H9 (cell line): Measurements from ENCODE around the gene ANKDD1B. TPM values are rescaled to one million over a fixed set of nuclear protein-coding genes. Genes with fewer than 3 reads are reported as not detected.
A peak's percentile ranks its signal among the peaks of the same experiment; 100 is the strongest.

Experiments used
- DNase-seq: peaks from one replicate; pipeline ENCODE4 v3.0.0-alpha.2; 2017
- H2AFZ ChIP-seq: one replicate; pipeline ENCODE4 v1.6.1; 2013; ENCODE audit warnings: mild to moderate bottlenecking, low read length, control low read depth, moderate library complexity
- H2AK5ac ChIP-seq: 2 replicates; pipeline ENCODE4 v1.6.1; 2013; ENCODE audit warnings: low read length, control low read depth, mixed read lengths; ENCODE audit not compliant: insufficient read length
- H2BK120ac ChIP-seq: one replicate; pipeline ENCODE4 v1.6.1; 2013; ENCODE audit warnings: low read depth, mild to moderate bottlenecking, low read length, control low read depth, inconsistent platforms; ENCODE audit not compliant: poor library complexity, severe bottlenecking
- H2BK12ac ChIP-seq: 2 replicates; pipeline ENCODE4 v1.6.1; 2013; ENCODE audit warnings: low read length, control low read depth, mixed read lengths, low read depth; ENCODE audit not compliant: insufficient read length
- H2BK15ac ChIP-seq: 2 replicates; pipeline ENCODE4 v1.6.1; 2013; ENCODE audit warnings: low read depth, low read length, control low read depth
- H2BK20ac ChIP-seq: one replicate; pipeline ENCODE4 v1.6.1; 2013; ENCODE audit warnings: low read depth, mild to moderate bottlenecking, low read length, control low read depth, inconsistent platforms; ENCODE audit not compliant: poor library complexity, severe bottlenecking
- H2BK5ac ChIP-seq: 2 replicates; pipeline ENCODE4 v1.6.1; 2013; ENCODE audit warnings: low read length, control low read depth, mixed read lengths; ENCODE audit not compliant: insufficient read length
- H3K14ac ChIP-seq: 2 replicates; pipeline ENCODE4 v1.6.1; 2013; ENCODE audit warnings: low read length, control low read depth; ENCODE audit not compliant: insufficient read depth
- H3K18ac ChIP-seq: 2 replicates; pipeline ENCODE4 v1.6.1; 2013; ENCODE audit warnings: low read depth, mild to moderate bottlenecking, mixed read lengths, low read length, control low read depth; ENCODE audit not compliant: insufficient read length
- H3K23ac ChIP-seq: 2 replicates; pipeline ENCODE4 v1.6.1; 2013; ENCODE audit warnings: low read length, control low read depth, mixed read lengths, low read depth; ENCODE audit not compliant: insufficient read length
- H3K23me2 ChIP-seq: 2 replicates; pipeline ENCODE4 v1.6.1; 2013; ENCODE audit warnings: low read depth, mild to moderate bottlenecking, mixed read lengths, low read length, control low read depth; ENCODE audit not compliant: insufficient read length, poor library complexity, severe bottlenecking
- H3K27ac ChIP-seq: 2 replicates; pipeline ENCODE4 v1.5.1; 2013; ENCODE audit warnings: low read length, control low read depth, mixed read lengths, low read depth; ENCODE audit not compliant: insufficient read length
- H3K27me3 ChIP-seq: 2 replicates; pipeline ENCODE4 v1.6.1; 2013; ENCODE audit warnings: low read length, control low read depth, inconsistent platforms; ENCODE audit not compliant: insufficient read depth
- H3K4ac ChIP-seq: 2 replicates; pipeline ENCODE4 v1.6.1; 2013; ENCODE audit warnings: low read depth, mild to moderate bottlenecking, control low read depth, inconsistent platforms, low read length, moderate library complexity
- H3K4me1 ChIP-seq: 2 replicates; pipeline ENCODE4 v1.6.1; 2013; ENCODE audit warnings: low read length, control low read depth, inconsistent platforms; ENCODE audit not compliant: insufficient read depth
- H3K4me2 ChIP-seq: 2 replicates; pipeline ENCODE4 v1.6.1; 2013; ENCODE audit warnings: low read length, control low read depth, mixed read lengths; ENCODE audit not compliant: insufficient read length, insufficient read depth
- H3K56ac ChIP-seq: 2 replicates; pipeline ENCODE4 v1.6.1; 2013; ENCODE audit warnings: low read depth, mild to moderate bottlenecking, mixed read lengths, low read length, control low read depth; ENCODE audit not compliant: insufficient read length
- H3K79me1 ChIP-seq: 2 replicates; pipeline ENCODE4 v1.6.1; 2013; ENCODE audit warnings: low read depth, mild to moderate bottlenecking, moderate library complexity, low read length, control low read depth, inconsistent platforms; ENCODE audit not compliant: insufficient read depth, poor library complexity, severe bottlenecking
- H3K79me2 ChIP-seq: 2 replicates; pipeline ENCODE4 v1.6.1; 2013; ENCODE audit warnings: low read length, control low read depth, inconsistent platforms; ENCODE audit not compliant: insufficient read depth
- H3K9ac ChIP-seq: 2 replicates; pipeline ENCODE4 v1.6.1; 2013; ENCODE audit warnings: low read length, control low read depth, mixed read lengths; ENCODE audit not compliant: insufficient read length; ENCODE audit errors: extremely low read depth
- H3K9me3 ChIP-seq: one replicate; pipeline ENCODE4 v1.6.1; 2013; ENCODE audit warnings: low read depth, low read length, inconsistent platforms; ENCODE audit not compliant: control insufficient read depth
- H3T11ph ChIP-seq: one replicate; pipeline ENCODE4 v1.6.1; 2013; ENCODE audit warnings: mild to moderate bottlenecking, low read length, control low read depth, inconsistent platforms
- H4K20me1 ChIP-seq: one replicate; pipeline ENCODE4 v1.6.1; 2013; ENCODE audit not compliant: control insufficient read depth, insufficient read length, insufficient read depth
- H4K5ac ChIP-seq: 2 replicates; pipeline ENCODE4 v1.6.1; 2013; ENCODE audit warnings: low read depth, mild to moderate bottlenecking, mixed read lengths, low read length, control low read depth; ENCODE audit not compliant: insufficient read length
- H4K8ac ChIP-seq: replicated peaks from 2 replicates; pipeline ENCODE4 v1.6.1; 2013; ENCODE audit warnings: low read length, control low read depth, mixed read lengths, low read depth; ENCODE audit not compliant: insufficient read length
- H4K91ac ChIP-seq: 2 replicates; pipeline ENCODE4 v1.6.1; 2013; ENCODE audit warnings: low read depth, mild to moderate bottlenecking, moderate library complexity, mixed read lengths, low read length, control low read depth; ENCODE audit not compliant: insufficient read length
- H3K27ac Mint-ChIP-seq, 3 experiments: 2 replicates in 2 of 3; 3 replicates in 1 of 3; pipeline ENCODE4 v1.8.0; 2020 to 2021; ENCODE audit warnings: mixed read lengths in 3 of 3, mild to moderate bottlenecking in 1 of 3, moderate library complexity in 1 of 3
- H3K27me3 Mint-ChIP-seq: 2 replicates; pipeline ENCODE4 v1.8.0; 2021; ENCODE audit warnings: low read depth, mild to moderate bottlenecking, moderate library complexity, mixed read lengths
- H3K36me3 Mint-ChIP-seq, 3 experiments: 2 replicates in 2 of 3; 3 replicates in 1 of 3; pipeline ENCODE4 v1.8.0; 2020 to 2021; ENCODE audit warnings: low read depth in 3 of 3, mixed read lengths in 3 of 3; ENCODE audit not compliant: insufficient read depth in 1 of 3
- H3K4me1 Mint-ChIP-seq, 2 experiments: 2 replicates each; pipeline ENCODE4 v1.8.0; 2020; ENCODE audit warnings: mixed read lengths in 2 of 2
- H3K4me3 Mint-ChIP-seq, 2 experiments: 2 replicates in 1 of 2; 3 replicates in 1 of 2; pipeline ENCODE4 v1.8.0; 2020 to 2021; ENCODE audit warnings: mild to moderate bottlenecking in 2 of 2, mixed read lengths in 2 of 2, moderate library complexity in 1 of 2
- H3K9me3 Mint-ChIP-seq, 2 experiments: 2 replicates in 1 of 2; 3 replicates in 1 of 2; pipeline ENCODE4 v1.8.0; 2020; ENCODE audit warnings: mild to moderate bottlenecking in 2 of 2, mixed read lengths in 2 of 2, moderate library complexity in 1 of 2
- CTCF ChIP-seq: fragments of 200-600 bp; sonication (generic); conservative IDR thresholded peaks from 3 replicates; pipeline ENCODE4 v1.8.0; 2021; ENCODE audit warnings: antibody characterized with exemption, mild to moderate bottlenecking
- WGBS: extraction: QIAGEN DNeasy Blood & Tissue Kit; methylation state at CpG from one replicate; pipeline ENCODE4 v1.1.7; 2013; ENCODE audit warnings: missing lambda C conversion rate, low lambda C conversion rate, mixed read lengths; ENCODE audit not compliant: insufficient read length; ENCODE audit errors: extremely low coverage; 5-methylcytosine and 5-hydroxymethylcytosine counted together
- total RNA-seq: library from RNA; stranded (reverse); gene quantifications from 2 replicates; pipeline ENCODE4 v1.2.1, GENCODE V29; 2021

The ANKDD1B gene
- total RNA-seq, 1 experiment from 2014 or later, result 0.33 TPM

GRCh38 chr5:75588666-75589065 lies 22.6 kb upstream of the ANKDD1B start:
- no peak overlapping the region for H3K4me2 ChIP-seq
- no peak overlapping the region for H3K14ac ChIP-seq
- H3K23me2 ChIP-seq, result no peaks in the 10 kb centered on the region
- peaks cover 11 to 14% of the 10 kb centered on the region in 2 experiments for H3K4me1 Mint-ChIP-seq
- no peak overlapping the region for H3K4ac ChIP-seq
- H3K9me3 Mint-ChIP-seq, result no peaks in the 10 kb centered on the region
- no peaks in the 10 kb centered on the region for H3K79me1 ChIP-seq
- H3K27me3 ChIP-seq, result no peaks in the 10 kb centered on the region
- no peaks in the 10 kb centered on the region for H4K20me1 ChIP-seq
- H3K9ac ChIP-seq, result no peak overlapping the region
- H4K5ac ChIP-seq, result no peak overlapping the region
- no peak overlapping the region for H3T11ph ChIP-seq
- no peaks in the 10 kb centered on the region for H3K27me3 Mint-ChIP-seq
- no peak overlapping the region for H2BK5ac ChIP-seq
- no peaks in the 10 kb centered on the region for H3K79me2 ChIP-seq
- H2BK120ac ChIP-seq, result no peak overlapping the region
- no peak overlapping the region for H3K23ac ChIP-seq
- H2BK20ac ChIP-seq, result no peak overlapping the region
- H3K4me1 ChIP-seq, result no peaks in the 10 kb centered on the region
- no peak overlapping the region for H4K8ac ChIP-seq
- H3K4me3 Mint-ChIP-seq, result no peak overlapping the region
- DNase-seq, result no peak
- peak overlapping the region in 2 of 3 experiments; percentile 39 to 40; a peak in 3 of 7 replicates for H3K27ac Mint-ChIP-seq
- no peak overlapping the region for H2BK15ac ChIP-seq
- no peak overlapping the region for H2AFZ ChIP-seq
- no peak overlapping the region for H3K56ac ChIP-seq
- H3K9me3 ChIP-seq, result no peaks in the 10 kb centered on the region
- H2BK12ac ChIP-seq, result no peak overlapping the region
- no peak overlapping the region for H2AK5ac ChIP-seq
- TF ChIP-seq CTCF, result no peak
- no peak overlapping the region for H3K27ac ChIP-seq
- WGBS, result no CpG with 5 or more reads among the region's 3 CpGs
- H4K91ac ChIP-seq, result no peak overlapping the region
- no peak overlapping the region for H3K18ac ChIP-seq
- peaks cover 0 to 3% (median 0%) of the 10 kb centered on the region in 3 experiments; a peak in 1 of 7 replicates for H3K36me3 Mint-ChIP-seq
